Measurements from ENCODE around the gene HHAT.

DNA sequence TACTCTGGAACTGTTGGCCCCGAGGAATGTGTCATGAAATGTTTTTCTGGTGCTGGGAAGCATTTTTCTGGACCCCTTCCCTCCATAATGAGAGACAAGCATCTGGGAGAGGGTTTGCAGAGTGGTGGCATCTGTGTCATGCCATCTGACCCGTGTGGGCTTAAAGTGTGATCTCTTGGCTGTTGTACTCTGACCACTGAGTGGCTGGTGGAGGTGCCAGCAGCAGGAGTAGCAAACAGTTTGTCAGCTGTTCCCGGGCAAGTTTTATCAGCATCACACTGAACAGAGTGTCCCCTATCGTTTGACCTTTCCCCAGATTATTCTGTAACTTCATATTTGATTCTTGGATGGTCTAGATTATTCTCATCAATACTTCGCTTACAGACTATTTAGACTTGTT, 150.1 kb downstream of the HHAT start:
- no peak for TF ChIP-seq POLR2A (IDR thresholded peaks at IDR 0.05)
- TF ChIP-seq, protein P1, sequence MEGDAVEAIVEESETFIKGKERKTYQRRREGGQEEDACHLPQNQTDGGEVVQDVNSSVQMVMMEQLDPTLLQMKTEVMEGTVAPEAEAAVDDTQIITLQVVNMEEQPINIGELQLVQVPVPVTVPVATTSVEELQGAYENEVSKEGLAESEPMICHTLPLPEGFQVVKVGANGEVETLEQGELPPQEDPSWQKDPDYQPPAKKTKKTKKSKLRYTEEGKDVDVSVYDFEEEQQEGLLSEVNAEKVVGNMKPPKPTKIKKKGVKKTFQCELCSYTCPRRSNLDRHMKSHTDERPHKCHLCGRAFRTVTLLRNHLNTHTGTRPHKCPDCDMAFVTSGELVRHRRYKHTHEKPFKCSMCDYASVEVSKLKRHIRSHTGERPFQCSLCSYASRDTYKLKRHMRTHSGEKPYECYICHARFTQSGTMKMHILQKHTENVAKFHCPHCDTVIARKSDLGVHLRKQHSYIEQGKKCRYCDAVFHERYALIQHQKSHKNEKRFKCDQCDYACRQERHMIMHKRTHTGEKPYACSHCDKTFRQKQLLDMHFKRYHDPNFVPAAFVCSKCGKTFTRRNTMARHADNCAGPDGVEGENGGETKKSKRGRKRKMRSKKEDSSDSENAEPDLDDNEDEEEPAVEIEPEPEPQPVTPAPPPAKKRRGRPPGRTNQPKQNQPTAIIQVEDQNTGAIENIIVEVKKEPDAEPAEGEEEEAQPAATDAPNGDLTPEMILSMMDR (IDR thresholded peaks at IDR 0.05) = no peak

Measured in breast epithelium (tissue), 3 donors.